ENCODE measurements around the gene ANO6. TPM values are rescaled to one million over a fixed set of nuclear protein-coding genes. Genes with fewer than 3 reads are reported as not detected.
A peak's percentile ranks its signal among the peaks of the same experiment; 100 is the strongest.

The ANO6 gene
- total and polyA plus RNA-seq, 2 of the 4 experiments (the other 2 are of a cell fraction), result 21.6 to 41.0 TPM

DNA sequence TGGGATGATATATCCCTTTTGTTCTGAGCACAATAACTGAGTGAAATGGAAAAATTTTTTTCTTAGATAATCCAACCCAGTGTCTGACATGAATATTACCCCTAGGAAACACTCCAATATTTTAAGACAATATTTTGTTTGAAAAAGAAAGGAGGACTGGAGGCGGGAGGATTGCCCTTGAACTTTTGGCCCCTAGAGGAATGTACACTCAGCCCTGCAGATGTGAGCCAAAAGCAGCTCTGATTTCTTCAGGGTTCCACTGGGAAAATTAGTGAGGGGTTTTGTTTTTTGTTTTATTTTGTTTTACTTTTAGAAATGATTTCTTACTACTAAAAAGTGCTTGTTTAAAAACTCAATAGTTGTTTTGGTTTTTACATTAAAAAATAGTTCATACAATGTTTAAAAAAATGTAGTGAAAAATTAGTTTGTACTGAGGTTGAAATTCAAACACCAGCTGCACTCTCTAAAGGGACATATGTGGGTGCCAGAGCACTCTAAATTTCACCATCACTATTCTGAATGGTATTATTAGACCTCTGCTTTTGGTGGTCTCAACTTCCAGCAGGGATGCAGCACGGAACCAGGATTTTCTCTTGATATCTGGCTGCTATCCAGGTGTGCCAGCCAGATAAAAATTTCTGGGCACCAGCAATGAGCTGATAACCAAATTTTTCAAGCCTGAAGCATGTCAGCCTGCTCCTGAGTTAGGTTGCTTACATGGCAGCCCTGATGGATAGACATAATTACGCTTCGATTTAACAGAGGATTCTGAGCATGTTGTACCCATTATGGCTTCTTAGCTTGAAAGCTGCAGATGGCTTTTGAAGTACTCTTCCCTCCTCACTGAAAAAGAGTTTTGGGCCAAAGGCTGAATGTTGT is 141.9 kb downstream of the ANO6 start:
- no peak overlapping the region for H4K8ac ChIP-seq (ENCODE audit: low read depth in 2 of 2, low read length in 2 of 2)
- CTCF ChIA-PET, result interaction anchor here (0.6 kb wide), 1 partner anchor 115 kb away, joined by 4 read pairs; no protein-coding TSS in a partner anchor
- ATAC-seq (ENCODE audit: low read depth), result no peak

More for the DNA sequence above, 141.9 kb downstream of the ANO6 start:
- H3K36me3 ChIP-seq (ENCODE audit: control insufficient read depth, insufficient read depth, low read length), result peaks cover 4% of the 10 kb centered on the region
- no peak overlapping the region for H3K9ac ChIP-seq (ENCODE audit: low read depth, low read length)
- H3K18ac ChIP-seq (ENCODE audit: low read depth, low read length), result no peak overlapping the region
- H3K56ac ChIP-seq (ENCODE audit: extremely low read depth, insufficient read depth, low read length), result no peak overlapping the region
- no peak overlapping the region for H2AFZ ChIP-seq (replicated peaks; ENCODE audit: low read length, poor library complexity)
- peaks cover 0 to 11% of the 10 kb centered on the region in 2 experiments; a peak in 2 of 4 replicates for H3K79me1 ChIP-seq (ENCODE audit: low read depth in 1 of 2, low read length in 2 of 2)
- no peak for TF ChIP-seq MXI1 (IDR thresholded peaks at IDR 0.05; ENCODE audit: borderline replicate concordance, low read depth, low read length)
- no peak overlapping the region for H2BK20ac ChIP-seq (ENCODE audit: low read depth, low read length)
- H2BK15ac ChIP-seq (ENCODE audit: low read depth, low read length), result no peak overlapping the region
- H2AK9ac ChIP-seq (replicated peaks; ENCODE audit: low read depth, low read length, poor library complexity), result no peak overlapping the region
- H2BK5ac ChIP-seq (ENCODE audit: low read depth, low read length, poor library complexity, severe bottlenecking), result no peak overlapping the region
- no peak overlapping the region for H2AK5ac ChIP-seq (ENCODE audit: low read depth, low read length)
- no peaks in the 10 kb centered on the region for H3K27me3 ChIP-seq (ENCODE audit: control insufficient read depth, insufficient read depth, low read length)
- POLR2A ChIA-PET (ENCODE audit: unreplicated experiment), result no interaction called here
- intact Hi-C loops (cut with micrococcal nuclease) (no loop called here), in situ Hi-C loops (cut with MboI; ENCODE audit: low sequenced_read_pairs) (no loop called here), dilution Hi-C loops (cut with HindIII; ENCODE audit: low sequenced_read_pairs, unreplicated experiment) (no loop called here)
- BruUV-seq (replicated peaks), result no TSS peak
- H4K20me1 ChIP-seq (ENCODE audit: insufficient read depth, low read length), result no peaks in the 10 kb centered on the region
- H3K4me1 ChIP-seq (ENCODE audit: control insufficient read depth, insufficient read depth, low read length), result 0 out of 2 replicates have a peak, but pooled peaks cover 2% of the 10 kb centered on the region
- H3K9me3 ChIP-seq (ENCODE audit: control insufficient read depth, insufficient read depth, low read length), result no peaks in the 10 kb centered on the region
- H3K9me1 ChIP-seq (ENCODE audit: insufficient read depth, low read length), result peaks cover 7% of the 10 kb centered on the region; the same call in 1 of the 2 replicates
- H3K14ac ChIP-seq (replicated peaks; ENCODE audit: low read depth, low read length), result no peak overlapping the region
- peak overlapping the region; percentile 16; the same call in 1 of the 2 replicates for H3K27ac ChIP-seq (ENCODE audit: insufficient read depth, low read length)
- H2BK120ac ChIP-seq (ENCODE audit: low read depth, low read length), result no peak overlapping the region
- no peak overlapping the region for H4K5ac ChIP-seq (ENCODE audit: low read depth, low read length)
- no peak overlapping the region for H3K4me3 ChIP-seq (ENCODE audit: insufficient read depth, low read depth, low read length)
- no peak overlapping the region for H4K91ac ChIP-seq (ENCODE audit: insufficient read depth, low read depth, low read length)
- 60% methylated on average over 1 of the region's 4 CpGs; no CpG with 5 or more reads in 1 of the 2 experiments for WGBS, 2 experiments (ENCODE audit: extremely low coverage in 2 of 2, insufficient read length in 1 of 2)
- no peak overlapping the region; the same call in 1 of the 2 replicates for H3K4me2 ChIP-seq (ENCODE audit: low read depth, low read length)
- H3K4ac ChIP-seq (ENCODE audit: low read depth, low read length), result no peak overlapping the region
- H3K23ac ChIP-seq (ENCODE audit: low read depth, low read length), result no peak overlapping the region
- no peak for DNase-seq

Measured in IMR-90 (cell line).